Neutrophil (primary cell): ENCODE measurements around the gene MICAL3.
"Not testable (repeated sequence)": the region's sequence is repeated elsewhere in the genome, so short reads cannot be mapped to it uniquely, and the experiment has no call there.

Experiments
- H3K27ac ChIP-seq: fragments of 200-600 bp; sonication (generic); 2 replicates; pipeline ENCODE4 v1.5.1; 2016; ENCODE audit warnings: mild to moderate bottlenecking, moderate library complexity
- H3K27me3 ChIP-seq: fragments of 200-600 bp; sonication (generic); 2 replicates; pipeline ENCODE4 v1.6.0; 2016; ENCODE audit warnings: mild to moderate bottlenecking
- H3K36me3 ChIP-seq: fragments of 200-600 bp; sonication (generic); 2 replicates; pipeline ENCODE4 v1.5.1; 2017
- H3K4me1 ChIP-seq, 2 experiments: fragments of 200-600 bp in 1 of 2; sonication (generic) in 1 of 2; 1 replicate in 1 of 2; 2 replicates in 1 of 2; pipeline versions ENCODE4 v1.5.1 to v1.6.1; 2013 to 2016; ENCODE audit warnings: low read depth in 1 of 2, low read length in 1 of 2, mild to moderate bottlenecking in 1 of 2, moderate library complexity in 1 of 2; ENCODE audit not compliant: control insufficient read depth in 1 of 2, insufficient read depth in 1 of 2
- H3K4me3 ChIP-seq, 2 experiments: fragments of 200-600 bp in 1 of 2; sonication (generic) in 1 of 2; 1 replicate in 1 of 2; 2 replicates in 1 of 2; pipeline ENCODE4 v1.5.1; 2013 to 2016; ENCODE audit warnings: low read depth in 1 of 2, low read length in 1 of 2, mild to moderate bottlenecking in 1 of 2, moderate library complexity in 1 of 2
- H3K9me3 ChIP-seq: fragments of 200-600 bp; sonication (generic); 2 replicates; pipeline ENCODE4 v1.5.1; 2016
- TF ChIP-seq, protein P1 (sequence below): fragments of 200-600 bp; sonication (generic); IDR thresholded peaks from 2 replicates; pipeline ENCODE4 v1.5.1; 2016; ENCODE audit warnings: antibody characterized with exemption

The MICAL3 gene, protein sequence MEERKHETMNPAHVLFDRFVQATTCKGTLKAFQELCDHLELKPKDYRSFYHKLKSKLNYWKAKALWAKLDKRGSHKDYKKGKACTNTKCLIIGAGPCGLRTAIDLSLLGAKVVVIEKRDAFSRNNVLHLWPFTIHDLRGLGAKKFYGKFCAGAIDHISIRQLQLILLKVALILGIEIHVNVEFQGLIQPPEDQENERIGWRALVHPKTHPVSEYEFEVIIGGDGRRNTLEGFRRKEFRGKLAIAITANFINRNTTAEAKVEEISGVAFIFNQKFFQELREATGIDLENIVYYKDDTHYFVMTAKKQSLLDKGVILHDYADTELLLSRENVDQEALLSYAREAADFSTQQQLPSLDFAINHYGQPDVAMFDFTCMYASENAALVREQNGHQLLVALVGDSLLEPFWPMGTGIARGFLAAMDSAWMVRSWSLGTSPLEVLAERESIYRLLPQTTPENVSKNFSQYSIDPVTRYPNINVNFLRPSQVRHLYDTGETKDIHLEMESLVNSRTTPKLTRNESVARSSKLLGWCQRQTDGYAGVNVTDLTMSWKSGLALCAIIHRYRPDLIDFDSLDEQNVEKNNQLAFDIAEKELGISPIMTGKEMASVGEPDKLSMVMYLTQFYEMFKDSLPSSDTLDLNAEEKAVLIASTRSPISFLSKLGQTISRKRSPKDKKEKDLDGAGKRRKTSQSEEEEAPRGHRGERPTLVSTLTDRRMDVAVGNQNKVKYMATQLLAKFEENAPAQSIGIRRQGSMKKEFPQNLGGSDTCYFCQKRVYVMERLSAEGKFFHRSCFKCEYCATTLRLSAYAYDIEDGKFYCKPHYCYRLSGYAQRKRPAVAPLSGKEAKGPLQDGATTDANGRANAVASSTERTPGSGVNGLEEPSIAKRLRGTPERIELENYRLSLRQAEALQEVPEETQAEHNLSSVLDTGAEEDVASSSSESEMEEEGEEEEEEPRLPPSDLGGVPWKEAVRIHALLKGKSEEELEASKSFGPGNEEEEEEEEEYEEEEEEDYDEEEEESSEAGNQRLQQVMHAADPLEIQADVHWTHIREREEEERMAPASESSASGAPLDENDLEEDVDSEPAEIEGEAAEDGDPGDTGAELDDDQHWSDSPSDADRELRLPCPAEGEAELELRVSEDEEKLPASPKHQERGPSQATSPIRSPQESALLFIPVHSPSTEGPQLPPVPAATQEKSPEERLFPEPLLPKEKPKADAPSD (N-terminal part only)

DNA sequence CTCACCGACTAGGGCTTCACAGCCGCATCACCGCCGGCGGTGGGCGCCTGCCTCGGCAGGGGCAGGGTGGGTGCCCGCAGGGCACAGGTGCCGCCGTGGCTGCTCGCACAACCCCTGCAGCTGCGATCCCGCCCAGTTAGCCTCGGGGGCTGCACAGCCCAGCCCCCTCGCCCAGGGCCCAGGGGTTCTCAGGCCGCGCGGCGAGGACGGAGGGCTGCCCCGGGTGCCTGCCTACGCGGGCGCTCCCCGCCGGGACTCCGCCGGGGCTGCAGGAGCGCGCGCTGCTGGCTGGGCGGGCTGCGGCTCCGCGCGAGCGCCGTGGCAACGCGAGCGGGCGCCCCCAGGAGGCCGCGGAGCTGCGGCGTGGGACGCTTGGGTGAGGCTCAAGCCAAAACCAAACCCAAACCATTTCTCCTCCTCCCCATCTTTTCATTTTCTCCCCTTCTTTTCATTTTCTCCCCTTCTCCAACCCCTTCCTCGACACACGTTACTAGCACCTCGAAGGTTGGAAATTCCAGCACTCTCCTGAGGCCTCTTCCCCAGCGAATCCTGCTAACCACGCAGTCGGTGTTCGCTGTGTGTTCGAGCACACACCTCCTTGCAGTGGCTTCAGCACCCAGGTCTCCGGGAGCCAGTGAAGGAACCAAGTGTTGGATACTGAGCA lies at the start of gene MICAL3:
MICAL3 (minus strand) TSS at position 286 of the 664 bp plus-strand sequence. CDS start 117,749 bp downstream, outside the sequence.
- Histone ChIP-seq H3K36me3 (no peaks in the 10 kb centered on the region), H3K27ac (no peak within 1 kb of the TSS), H3K4me1 (peaks cover 9 to 14% of the 10 kb centered on the region in 2 experiments), H3K9me3 (no peaks in the 10 kb centered on the region), H3K27me3 (peaks cover 82% of the 10 kb centered on the region), H3K4me3 (peak within 1 kb of the TSS in 1 of 2 experiments; percentile 15)
- TF ChIP-seq, protein P1, sequence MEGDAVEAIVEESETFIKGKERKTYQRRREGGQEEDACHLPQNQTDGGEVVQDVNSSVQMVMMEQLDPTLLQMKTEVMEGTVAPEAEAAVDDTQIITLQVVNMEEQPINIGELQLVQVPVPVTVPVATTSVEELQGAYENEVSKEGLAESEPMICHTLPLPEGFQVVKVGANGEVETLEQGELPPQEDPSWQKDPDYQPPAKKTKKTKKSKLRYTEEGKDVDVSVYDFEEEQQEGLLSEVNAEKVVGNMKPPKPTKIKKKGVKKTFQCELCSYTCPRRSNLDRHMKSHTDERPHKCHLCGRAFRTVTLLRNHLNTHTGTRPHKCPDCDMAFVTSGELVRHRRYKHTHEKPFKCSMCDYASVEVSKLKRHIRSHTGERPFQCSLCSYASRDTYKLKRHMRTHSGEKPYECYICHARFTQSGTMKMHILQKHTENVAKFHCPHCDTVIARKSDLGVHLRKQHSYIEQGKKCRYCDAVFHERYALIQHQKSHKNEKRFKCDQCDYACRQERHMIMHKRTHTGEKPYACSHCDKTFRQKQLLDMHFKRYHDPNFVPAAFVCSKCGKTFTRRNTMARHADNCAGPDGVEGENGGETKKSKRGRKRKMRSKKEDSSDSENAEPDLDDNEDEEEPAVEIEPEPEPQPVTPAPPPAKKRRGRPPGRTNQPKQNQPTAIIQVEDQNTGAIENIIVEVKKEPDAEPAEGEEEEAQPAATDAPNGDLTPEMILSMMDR, result no peak

DNA sequence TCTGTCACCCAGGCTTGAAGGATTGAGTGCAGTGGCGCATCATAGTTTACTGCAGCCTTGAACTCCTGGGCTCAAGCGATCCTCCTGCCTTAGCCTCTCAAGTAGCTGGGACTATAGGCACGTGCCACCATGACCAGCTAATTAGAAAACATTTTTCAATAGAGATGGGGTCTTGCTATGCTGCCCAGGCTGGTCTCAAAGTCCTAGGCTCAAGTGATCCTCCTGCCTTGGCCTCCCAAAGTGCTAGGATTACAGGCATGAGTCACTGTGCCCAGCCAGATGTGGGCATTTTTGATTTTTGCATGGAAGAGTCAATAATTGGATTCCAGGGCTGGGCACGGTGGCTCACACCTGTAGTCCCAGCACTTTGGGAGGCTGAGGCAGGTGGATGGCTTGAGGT lies 49.6 kb upstream of the MICAL3 start:
- peaks cover 17 to 23% of the 10 kb centered on the region in 2 experiments for H3K4me1 ChIP-seq
- peaks cover 25% of the 10 kb centered on the region for H3K27me3 ChIP-seq
- H3K9me3 ChIP-seq, H3K36me3 ChIP-seq, H3K27ac ChIP-seq, H3K4me3 ChIP-seq: not testable (repeated sequence)

DNA sequence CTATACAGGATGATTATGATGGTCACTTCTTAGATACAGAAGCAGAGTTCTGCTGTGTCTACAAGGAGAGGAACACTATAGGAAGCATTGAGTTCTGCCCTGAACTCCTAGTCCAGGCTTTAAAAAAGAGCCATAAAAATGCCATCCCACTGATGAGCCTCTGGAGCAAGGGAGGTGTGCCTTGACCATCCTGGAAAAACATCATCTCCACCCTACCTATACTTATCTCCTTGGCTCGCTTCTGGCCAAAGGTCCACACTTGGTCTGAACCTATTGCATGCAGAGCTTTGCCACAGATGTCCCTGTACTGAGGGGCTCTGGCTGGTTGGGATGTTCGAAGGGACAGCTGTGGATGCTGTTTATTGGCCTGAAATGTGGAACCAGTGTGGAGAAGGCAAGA lies 49.1 kb upstream of the MICAL3 start:
- no peaks in the 10 kb centered on the region for H3K9me3 ChIP-seq
- no peak overlapping the region for H3K27ac ChIP-seq
- H3K36me3 ChIP-seq, result no peaks in the 10 kb centered on the region
- peaks cover 13 to 19% of the 10 kb centered on the region in 2 experiments for H3K4me1 ChIP-seq
- H3K4me3 ChIP-seq, result no peak overlapping the region
- TF ChIP-seq, protein P1, result no peak
- H3K27me3 ChIP-seq, result peaks cover 29% of the 10 kb centered on the region

DNA sequence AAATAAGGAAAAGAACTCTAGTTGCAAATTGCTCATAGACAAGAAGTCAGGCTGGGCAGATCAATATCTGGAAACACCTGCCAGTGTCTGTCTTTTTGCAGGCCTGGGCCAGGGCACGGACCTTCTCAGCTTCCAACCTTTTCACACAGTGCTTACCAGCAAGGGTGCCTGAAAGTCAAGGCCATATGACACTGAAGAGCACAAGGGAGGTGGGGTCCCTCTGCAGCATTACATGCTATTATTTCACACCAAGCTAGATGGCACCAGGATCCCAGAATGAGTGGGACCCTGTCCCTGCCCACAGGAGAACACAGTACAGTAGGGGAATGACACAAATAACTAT lies 47.6 kb upstream of the MICAL3 start:
- H3K9me3 ChIP-seq, result no peaks in the 10 kb centered on the region
- H3K27ac ChIP-seq, result no peak overlapping the region
- TF ChIP-seq, protein P1, result no peak
- no peaks in the 10 kb centered on the region for H3K36me3 ChIP-seq
- H3K4me3 ChIP-seq, result no peak overlapping the region
- H3K27me3 ChIP-seq, result peaks cover 45% of the 10 kb centered on the region
- peaks cover 3 to 7% of the 10 kb centered on the region in 2 experiments for H3K4me1 ChIP-seq

DNA sequence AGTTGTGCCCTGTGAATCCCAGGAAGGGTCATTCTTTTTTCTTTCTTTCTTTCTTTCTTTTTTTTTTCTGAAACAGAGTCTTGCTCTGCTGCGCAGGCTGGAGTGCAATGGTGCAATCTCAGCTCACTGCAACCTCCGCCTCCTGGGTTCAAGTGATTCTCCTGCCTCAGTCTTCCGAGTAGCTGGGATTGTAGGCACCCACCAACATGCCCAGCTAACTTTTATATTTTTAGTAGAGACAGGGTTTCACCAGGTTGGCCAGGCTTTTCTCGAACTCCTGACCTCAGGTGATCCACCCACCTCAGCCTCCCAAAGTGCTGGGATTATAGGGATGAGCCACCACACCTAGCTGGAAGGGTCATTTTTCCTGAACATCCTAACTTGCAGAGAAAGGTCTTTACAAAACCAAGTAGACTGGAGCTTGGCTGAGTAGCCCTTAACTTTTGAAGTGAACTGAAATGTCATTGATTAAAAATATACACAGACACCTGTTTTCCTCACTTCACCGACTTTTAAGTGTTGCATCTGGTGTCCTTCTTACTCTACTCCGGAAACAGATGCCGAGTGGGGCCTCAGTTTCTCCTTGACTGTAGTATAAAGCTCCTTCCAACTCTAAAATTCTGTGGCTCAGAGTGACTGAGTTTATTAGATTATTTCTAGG lies 47.1 kb upstream of the MICAL3 start:
- H3K4me1 ChIP-seq, H3K9me3 ChIP-seq, H3K27ac ChIP-seq, H3K4me3 ChIP-seq, H3K36me3 ChIP-seq: not testable (repeated sequence)
- H3K27me3 ChIP-seq, result peaks cover 50% of the 10 kb centered on the region
